ENCODE data around the gene PARN. TPM values are rescaled to one million over a fixed set of nuclear protein-coding genes. Genes with fewer than 3 reads are reported as not detected.
A peak's percentile ranks its signal among the peaks of the same experiment; 100 is the strongest.

Gene PARN
- total RNA-seq, 1 experiment from 2014 or later, result 30.9 TPM

GRCh38 chr16:14499110-14499509 lies 130.9 kb downstream of the PARN start:
- no peak for DNase-seq (ENCODE audit: low read depth)

GRCh38 chr16:14497245-14498082 lies 132.6 kb downstream of the PARN start:
- no peak for DNase-seq (ENCODE audit: low read depth)

- DNase-seq (ENCODE audit: low read depth), result no peak
Observed at GRCh38 chr16:14496786-14497185, 133.3 kb downstream of the PARN start.

- no peak for DNase-seq (ENCODE audit: low read depth)
Observed at GRCh38 chr16:14496047-14496770, 133.9 kb downstream of the PARN start.

- no peak for DNase-seq (ENCODE audit: low read depth)
Observed at GRCh38 chr16:14495213-14496046, 134.6 kb downstream of the PARN start.

GRCh38 chr16:14494396-14494966 lies 135.6 kb downstream of the PARN start:
- DNase-seq (ENCODE audit: low read depth), result no peak

GRCh38 chr16:14493791-14494190 lies 136.3 kb downstream of the PARN start:
- no peak for DNase-seq (ENCODE audit: low read depth)

- DNase-seq (ENCODE audit: low read depth), result no peak
Observed at GRCh38 chr16:14492614-14493013, 137.4 kb downstream of the PARN start.

GRCh38 chr16:14491861-14492529 lies 138.1 kb downstream of the PARN start:
- no peak for DNase-seq (ENCODE audit: low read depth)

GRCh38 chr16:14490235-14490634 lies 139.8 kb downstream of the PARN start:
- DNase-seq (ENCODE audit: low read depth), result no peak

- no peak for DNase-seq (ENCODE audit: low read depth)
Observed at GRCh38 chr16:14489460-14489859, 140.6 kb downstream of the PARN start.

- no peak for DNase-seq (ENCODE audit: low read depth)
Observed at GRCh38 chr16:14487579-14487978, 142.5 kb downstream of the PARN start.

GRCh38 chr16:14486520-14487303 lies 143.3 kb downstream of the PARN start:
- DNase-seq (ENCODE audit: low read depth), result peak; percentile 89

GRCh38 chr16:14485811-14486519 lies 144.1 kb downstream of the PARN start:
- DNase-seq (ENCODE audit: low read depth), result no peak

GRCh38 chr16:14485121-14485551 lies 144.9 kb downstream of the PARN start:
- no peak for DNase-seq (ENCODE audit: low read depth)

- DNase-seq (ENCODE audit: low read depth), result no peak
Observed at GRCh38 chr16:14483819-14484385, 146.2 kb downstream of the PARN start.

- no peak for DNase-seq (ENCODE audit: low read depth)
Observed at GRCh38 chr16:14476183-14476582, 153.9 kb downstream of the PARN start.

- DNase-seq (ENCODE audit: low read depth), result peak; percentile 56
Observed at GRCh38 chr16:14475370-14476139, 154.5 kb downstream of the PARN start.

Data from HT1080 (cell line).